ENCODE measurements around the gene DDN. TPM values are rescaled to one million over a fixed set of nuclear protein-coding genes. Genes with fewer than 3 reads are reported as not detected.

Gene DDN
- polyA plus RNA-seq, 3 donors, result 76.0 to 85.9 (median 81.6) TPM

DNA sequence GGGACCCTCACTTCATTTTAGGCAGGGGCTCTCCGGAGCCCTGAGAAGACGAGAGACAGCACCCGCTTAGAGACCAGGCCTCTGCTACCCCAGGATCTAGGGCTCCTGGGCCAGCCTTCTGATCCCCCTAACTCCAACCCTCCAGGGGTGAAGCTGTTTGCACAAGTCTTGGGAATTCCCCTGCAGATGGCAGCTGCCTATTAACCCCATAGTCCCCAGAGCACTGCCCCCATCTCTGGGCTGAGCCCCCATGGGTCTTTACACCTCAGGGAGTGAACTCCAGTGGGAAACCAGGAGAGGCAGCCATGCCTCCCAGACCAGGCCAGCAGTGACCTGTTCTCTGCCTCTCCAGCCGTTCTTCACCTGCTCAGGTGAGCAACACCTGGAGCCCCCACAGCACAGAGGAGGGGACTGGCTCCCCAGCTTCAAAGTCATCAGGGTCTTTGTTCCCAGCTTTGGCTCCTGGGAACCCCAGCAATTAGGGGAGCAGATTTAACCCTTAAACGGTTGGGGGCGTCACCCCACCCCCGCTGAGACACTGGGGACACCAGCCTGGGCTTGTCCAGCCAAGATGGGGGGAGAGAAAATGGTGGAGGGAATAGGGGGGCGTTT is 29.9 kb downstream of the DDN start:
- no peak for DNase-seq (ENCODE audit: low read depth in 3 of 3, low spot score in 2 of 3)

DNA sequence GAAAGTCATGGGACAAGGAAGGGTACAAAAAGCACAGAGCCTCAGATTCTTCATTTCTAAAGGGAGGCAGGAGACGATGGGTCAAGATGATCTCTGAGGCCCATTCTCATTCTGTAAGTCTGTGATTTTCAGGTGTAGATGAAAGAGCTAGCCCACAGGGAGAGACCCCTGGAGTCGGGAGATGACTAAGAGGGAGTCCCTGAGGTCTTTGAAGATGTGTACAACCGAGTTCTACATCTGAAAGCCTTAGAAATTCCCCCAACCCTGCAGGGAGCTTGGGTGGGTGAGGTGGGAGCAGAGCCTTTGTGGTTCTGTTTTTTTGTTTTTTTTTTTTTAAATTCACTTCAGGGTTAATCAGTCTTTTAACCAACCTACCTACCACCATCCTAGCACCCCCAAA is 30.7 kb downstream of the DDN start:
- no peak for DNase-seq (ENCODE audit: low read depth in 3 of 3, low spot score in 2 of 3)

DNA sequence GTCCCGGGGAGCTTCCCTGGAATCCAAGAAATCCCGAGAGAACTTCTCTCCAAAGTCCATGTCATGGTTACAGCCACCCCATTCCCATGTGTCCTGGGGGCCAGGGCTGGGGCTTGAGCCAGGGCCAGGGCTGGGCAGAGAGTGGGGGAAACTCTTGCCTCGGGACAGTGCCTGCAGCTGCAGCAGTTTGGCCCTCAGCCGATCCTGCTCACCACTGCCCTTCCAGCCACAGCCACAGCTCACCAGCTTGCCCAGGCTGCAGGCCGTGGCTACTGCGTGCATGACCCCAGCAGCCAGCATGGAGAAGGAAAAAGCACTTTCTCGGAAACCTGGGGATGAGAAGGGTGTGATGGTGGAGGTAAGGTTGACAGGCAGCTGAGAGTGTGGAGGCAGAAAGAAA is 31.2 kb downstream of the DDN start:
- DNase-seq (ENCODE audit: low read depth in 3 of 3, low spot score in 2 of 3), result no peak

DNA sequence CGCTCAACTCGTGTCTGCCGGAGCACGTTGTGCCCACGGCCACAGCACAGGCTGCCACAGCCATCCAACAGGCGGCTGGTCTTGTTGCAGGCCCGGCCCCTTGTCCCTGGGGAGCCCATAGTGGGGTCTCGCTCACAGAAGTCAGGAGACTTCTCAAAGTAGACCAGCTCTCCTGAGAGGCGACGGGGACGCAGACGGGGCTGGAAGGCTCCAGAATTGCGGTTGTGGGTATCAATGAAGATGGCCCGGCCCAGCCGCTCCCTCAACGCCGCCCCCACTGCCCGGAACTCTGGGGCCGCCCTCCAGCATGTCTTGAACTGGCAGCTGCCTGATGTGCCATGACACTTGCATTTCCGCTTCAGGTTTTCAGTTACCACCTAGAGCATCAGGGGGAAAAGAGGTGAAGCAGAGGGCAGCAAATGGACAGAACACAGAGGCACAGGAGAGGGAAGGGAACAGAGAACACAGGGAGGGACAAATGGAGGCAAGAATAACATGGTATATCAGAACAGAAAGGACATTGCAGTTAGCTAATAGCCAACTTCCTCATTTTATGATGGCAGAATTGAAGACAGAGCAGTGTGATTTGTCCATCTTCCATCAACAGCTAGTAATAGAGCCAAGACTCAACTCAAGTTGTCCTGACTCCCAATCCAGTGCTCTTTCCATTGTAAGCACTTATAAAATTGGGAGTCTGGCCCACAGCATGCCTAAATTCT is 32.8 kb downstream of the DDN start:
- DNase-seq (ENCODE audit: low read depth in 3 of 3, low spot score in 2 of 3), result no peak

DNA sequence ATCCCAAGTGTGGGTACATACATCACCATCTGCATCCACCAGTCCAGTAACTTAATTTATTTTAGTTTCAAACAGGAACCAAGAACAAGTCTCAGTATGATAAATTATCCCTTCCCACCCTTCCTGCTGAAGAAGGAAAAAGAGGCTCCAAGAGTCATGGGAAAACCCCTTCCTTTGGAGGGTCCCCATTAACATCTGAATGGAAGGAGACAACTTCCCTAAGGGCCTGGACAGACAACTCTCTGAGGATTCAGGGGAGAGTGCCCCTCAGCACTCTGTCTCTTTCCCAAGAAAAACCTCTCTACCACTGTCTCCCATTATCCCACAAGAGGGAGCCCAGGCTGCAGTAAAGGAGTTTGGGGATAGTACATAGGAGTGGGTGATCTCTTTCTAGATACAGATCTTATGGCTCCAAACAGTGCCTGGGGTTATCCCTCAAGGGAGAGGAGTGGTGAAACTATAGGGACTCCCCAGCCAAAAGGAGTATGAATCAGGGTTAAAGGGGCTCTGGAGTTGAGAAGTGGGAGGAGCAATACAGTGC is 33.8 kb downstream of the DDN start:
- DNase-seq (ENCODE audit: low read depth in 3 of 3, low spot score in 2 of 3), result no peak

DNA sequence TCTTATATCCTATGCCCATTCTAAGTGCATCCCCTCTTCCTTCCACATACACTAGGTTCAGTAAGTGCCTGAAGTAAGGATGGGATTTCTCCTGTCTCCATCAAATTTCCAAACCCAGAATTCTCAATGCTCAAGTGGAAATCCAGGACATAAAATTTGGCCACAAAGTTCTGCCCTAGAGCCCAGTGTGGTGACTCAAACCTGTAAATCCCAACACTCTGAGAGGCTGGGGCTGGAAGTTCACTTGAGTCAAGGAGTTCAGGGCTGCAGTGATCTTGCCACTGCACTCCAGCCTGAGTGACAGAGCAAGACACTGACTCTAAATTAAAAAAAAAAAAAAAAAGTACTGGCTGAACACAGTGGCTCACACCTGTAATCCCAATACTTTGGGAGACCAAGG is 37.4 kb downstream of the DDN start:
- DNase-seq (ENCODE audit: low read depth in 3 of 3, low spot score in 2 of 3), result no peak

DNA sequence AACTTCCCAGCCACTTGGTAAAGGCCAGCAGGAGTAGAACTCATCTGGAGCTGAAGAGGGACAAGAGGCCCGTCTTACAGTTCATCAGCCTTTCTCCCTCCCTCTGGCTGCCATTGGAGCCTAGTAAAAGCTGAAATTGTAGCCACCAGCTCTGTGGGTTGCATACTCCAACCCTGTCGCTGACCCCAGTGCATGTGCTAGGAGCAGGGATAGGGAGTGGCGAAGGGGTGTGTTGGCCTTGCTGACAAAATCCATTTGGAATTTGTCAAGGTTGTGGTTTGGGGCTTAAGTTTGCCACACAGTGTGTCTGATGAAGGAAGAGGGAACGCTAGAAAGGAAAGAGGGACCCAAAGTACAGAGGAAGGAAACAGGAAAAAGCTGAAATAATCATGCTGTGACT is 37.8 kb downstream of the DDN start:
- no peak for DNase-seq (ENCODE audit: low read depth in 3 of 3, low spot score in 2 of 3)

DNA sequence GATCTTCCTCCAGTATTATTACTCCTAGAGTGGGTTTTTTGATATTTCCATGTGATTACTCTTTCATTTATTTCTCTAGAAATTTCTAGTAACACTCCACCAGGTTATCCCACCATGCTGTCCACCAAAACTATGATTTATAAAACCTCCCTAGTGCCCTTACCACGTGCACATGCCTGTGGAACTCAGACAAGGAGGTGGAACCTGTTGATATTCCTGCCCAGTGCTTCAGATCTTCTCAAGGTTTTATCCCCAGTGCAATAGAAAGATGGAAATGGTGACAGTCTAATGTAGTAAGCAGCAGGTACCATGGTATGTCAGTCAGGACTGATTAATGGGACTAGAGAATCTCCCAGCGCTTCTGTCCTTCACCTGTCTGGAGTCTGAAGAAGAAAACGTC is 38.3 kb downstream of the DDN start:
- no peak for DNase-seq (ENCODE audit: low read depth in 3 of 3, low spot score in 2 of 3)

DNA sequence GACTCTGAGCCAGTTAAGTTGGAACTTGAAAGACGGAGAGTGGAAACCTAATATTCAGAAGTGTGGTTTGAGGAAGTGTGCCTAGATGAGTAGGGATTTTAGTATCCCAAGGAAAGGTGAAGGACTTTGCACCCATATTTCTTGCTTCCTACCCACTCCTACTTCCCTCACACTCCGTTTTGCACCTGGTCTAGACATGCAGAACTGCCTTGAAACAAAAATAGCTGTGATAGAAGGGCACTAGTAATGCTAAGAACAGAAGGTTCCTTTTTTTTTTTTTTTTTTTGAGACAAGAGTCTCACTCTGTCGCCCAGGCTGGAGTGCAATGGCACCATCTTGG is 41.2 kb downstream of the DDN start:
- no peak for DNase-seq (ENCODE audit: low read depth in 3 of 3, low spot score in 2 of 3)

DNA sequence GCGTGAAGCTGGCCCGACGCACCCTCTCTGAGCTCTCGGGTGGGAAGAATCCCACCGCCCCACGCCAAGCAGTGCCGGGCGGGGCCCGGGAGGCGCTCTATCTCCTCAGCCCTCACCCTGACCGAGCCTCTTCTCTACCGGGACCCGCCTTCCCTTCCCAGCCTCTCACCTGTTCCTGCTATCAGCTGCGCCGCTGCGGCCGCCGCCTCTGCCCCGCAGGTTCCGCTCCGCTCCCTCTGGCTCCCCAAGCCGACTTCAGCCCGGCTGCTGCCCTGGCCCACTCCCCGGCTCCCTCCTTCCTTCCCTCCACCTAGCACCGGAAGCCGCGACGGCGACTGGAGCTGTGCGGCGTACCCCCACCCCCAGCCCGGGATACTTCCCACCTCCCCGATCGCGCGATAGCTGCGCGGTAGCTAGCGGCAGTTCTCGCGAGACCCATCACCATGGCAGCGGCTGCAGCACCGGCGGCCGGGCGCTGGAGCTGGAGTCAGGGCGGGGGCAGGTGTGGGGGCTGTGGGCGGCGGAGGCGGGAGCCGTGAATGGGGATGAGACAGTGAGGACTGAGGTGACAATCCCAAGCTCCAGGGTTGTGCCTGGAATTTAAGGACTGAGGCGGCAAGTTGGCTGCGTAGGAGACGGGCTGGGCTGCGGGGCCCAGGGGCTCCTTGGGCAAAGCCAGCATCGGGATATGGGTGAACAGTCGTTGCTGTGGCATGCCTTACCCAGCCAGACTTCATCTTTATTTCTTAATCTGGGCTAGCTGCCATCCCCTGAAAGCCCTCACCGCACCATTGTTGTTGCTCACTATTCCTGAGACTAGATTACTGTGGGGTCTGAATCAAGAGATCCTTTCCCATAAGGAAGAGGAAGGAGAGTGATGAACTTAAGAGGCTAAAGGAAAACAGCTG is 41.8 kb downstream of the DDN start, which contains the start of gene ARF3:
Gene ARF3, minus strand, starts transcription at position 347 of the 908 bp plus-strand sequence. CDS start 16,392 bp downstream, outside the sequence.
- peak; percentile 85 to 92 (median 86) for DNase-seq (ENCODE audit: low read depth in 3 of 3, low spot score in 2 of 3)

DNA sequence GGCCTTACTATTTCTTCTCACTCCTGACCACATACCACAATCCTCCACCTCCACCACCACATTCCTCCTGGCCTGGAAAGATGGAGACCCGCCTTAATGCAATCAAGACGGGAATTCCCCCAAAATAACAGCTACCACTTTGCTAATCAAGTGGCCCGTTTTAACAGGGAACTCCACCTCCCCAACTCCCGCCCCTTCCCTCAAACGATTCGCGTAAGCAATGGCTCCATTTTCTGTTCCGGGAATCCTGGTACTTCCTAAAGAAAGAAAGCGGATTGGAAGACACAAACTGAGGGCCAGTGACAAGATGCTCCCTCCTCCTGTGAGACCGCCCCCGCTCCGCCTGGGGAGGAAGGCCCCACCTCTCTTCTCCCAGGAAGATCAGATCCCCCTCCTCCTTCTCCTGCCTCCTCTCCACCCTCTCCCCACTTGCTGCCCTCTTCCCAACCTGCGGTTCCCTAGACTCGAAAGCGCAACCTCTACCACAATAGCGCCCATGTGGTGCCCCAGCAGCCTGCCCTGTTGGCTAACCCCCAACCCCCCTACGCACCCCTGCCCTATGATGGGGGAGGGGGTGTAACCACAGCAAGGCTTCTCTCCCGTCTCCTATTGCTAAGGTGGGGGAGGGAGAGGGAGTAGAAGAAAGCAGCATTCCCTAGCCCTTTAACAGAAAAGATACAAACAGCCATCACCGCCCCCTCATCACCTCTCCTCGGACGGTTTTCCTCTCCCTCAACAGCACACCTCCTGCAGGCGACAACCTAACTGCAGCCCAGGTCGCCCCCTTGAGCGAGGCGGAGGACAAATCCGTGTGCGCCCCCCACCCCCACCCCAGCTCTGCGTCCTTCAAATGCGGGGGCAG is 42.7 kb downstream of the DDN start:
- peak; percentile 80 to 88 (median 85) for DNase-seq (ENCODE audit: low read depth in 3 of 3, low spot score in 2 of 3)

DNA sequence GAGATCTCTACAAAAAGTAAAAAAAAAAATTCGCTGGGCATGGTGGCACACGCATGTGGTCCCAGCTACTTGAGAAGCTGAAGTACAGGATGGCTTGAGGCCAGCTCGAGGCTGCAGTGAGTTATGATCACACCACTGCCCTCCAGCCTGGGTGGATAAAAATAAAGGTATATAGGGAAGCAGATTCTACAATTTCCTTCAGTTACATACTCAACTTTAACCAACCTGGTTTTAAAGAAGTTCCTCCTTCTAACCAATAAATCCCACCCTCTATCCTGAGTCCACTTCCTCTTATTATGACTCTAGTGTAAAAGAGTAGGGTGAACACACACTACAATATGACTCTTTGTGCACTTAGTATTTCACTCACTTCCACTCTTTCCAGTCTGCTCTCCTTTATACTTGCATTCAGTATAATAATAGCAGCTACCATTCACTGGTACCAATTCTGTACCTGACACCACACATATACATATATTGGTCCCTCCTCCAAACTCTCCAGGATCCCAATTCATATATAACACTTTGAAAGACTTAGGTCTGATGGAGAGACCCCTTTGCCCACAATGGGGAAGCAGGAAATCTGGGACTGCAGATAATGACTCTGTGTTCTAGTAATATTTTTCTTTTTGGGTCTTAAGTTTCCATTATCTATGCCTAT is 44.2 kb downstream of the DDN start:
- DNase-seq (ENCODE audit: low read depth in 3 of 3, low spot score in 2 of 3), result no peak

DNA sequence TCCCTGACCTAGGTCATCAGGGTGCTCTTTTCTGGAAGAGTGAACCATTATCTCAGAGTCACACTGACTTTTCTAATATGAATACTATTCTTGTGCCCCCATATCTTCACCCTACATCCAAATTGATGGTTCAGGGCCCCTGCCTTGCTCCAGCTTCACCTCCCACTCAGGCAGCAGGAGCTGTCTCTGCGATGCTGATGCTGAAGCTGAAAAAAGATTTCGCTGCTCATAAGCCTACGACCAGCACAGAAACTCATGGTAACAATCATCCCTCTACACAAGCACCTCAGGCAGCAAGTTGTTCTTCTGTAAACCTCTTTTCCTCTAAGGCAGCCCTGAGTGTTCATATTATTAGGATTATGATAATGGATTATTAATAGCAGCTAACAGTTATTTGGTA is 45.1 kb downstream of the DDN start:
- no peak for DNase-seq (ENCODE audit: low read depth in 3 of 3, low spot score in 2 of 3)

DNA sequence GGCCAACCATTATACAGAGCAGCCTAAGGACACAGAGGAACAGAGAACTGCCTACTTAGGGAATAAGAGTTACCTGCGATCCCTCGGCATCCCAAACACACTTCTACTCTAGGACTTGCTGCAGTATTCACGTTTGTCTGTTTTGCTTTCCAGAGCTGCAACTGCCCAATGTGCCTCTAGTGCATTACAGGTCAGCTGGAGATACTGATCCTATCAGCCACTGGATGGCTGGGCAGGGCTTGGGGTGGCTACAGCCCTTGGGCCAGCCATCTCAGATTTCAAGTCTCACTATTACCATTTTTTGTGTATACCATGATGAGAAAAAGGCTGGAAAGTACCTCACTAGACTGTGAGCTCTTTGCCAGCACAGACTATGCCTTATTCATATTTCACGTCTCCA is 46.5 kb downstream of the DDN start:
- DNase-seq (ENCODE audit: low read depth in 3 of 3, low spot score in 2 of 3), result no peak

DNA sequence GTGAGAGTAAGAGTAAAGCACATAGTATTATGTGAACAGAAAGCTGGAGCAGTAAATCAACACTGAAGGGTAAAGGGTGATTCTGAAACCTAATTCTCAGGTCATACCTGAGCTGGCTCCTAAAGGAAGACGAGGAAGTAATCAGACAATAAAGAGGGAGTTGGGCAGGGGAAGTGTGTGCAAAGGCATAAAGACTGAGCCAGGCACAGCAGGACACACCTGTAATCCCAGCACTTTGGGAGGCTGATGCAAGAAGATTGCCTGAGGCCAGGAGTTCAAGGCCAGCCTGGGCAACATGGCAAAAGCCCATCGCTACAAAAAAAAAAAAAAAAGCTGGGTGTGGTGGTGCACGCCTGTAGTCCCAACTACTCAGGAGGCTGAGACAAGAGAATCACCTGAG is 51.4 kb downstream of the DDN start:
- no peak for DNase-seq (ENCODE audit: low read depth in 3 of 3, low spot score in 2 of 3)

DNA sequence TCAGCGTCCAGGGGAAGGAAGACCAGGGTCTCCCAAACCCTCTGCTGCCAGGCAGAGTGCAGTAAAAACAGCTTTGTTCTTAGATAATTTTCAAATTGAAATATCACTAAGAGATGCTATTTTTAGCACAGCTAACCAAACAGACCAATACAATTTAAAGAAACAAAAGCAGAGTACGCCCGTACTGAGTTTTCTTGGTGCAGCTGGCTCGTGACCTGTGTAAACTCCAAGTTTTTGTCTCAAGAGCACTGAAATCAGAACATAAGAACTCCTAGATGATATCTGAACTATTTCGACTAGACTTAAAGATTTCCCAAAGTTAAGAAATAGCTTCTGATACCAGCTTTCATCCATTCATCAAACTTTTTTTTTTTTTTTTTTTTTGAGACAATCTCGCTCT is 52.2 kb downstream of the DDN start:
- DNase-seq (ENCODE audit: low read depth in 3 of 3, low spot score in 2 of 3), result no peak

DNA sequence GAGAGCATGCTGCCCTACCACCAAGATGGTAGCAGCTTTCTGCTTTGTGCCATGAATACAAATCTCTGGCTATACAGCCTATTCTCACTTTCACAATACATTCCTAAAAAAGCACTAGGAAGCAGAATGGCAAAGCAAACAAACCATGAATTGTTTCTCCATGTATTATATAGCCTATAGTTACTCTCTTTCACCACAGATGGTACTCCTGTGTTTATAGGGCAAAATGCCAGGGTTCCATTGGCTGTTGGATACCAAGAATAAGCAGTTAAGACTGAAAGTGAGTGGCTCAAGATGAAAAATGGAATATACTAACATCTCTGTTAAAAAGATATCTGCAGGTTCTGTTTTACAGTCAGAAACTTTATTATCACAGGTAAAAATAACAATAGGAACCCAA is 53.0 kb downstream of the DDN start:
- no peak for DNase-seq (ENCODE audit: low read depth in 3 of 3, low spot score in 2 of 3)
